ENCODE measurements around the gene CDH4. TPM values are rescaled to one million over a fixed set of nuclear protein-coding genes. Genes with fewer than 3 reads are reported as not detected.

The CDH4 gene
- total RNA-seq, 1 experiment from 2014 or later = 5.3 TPM

DNA sequence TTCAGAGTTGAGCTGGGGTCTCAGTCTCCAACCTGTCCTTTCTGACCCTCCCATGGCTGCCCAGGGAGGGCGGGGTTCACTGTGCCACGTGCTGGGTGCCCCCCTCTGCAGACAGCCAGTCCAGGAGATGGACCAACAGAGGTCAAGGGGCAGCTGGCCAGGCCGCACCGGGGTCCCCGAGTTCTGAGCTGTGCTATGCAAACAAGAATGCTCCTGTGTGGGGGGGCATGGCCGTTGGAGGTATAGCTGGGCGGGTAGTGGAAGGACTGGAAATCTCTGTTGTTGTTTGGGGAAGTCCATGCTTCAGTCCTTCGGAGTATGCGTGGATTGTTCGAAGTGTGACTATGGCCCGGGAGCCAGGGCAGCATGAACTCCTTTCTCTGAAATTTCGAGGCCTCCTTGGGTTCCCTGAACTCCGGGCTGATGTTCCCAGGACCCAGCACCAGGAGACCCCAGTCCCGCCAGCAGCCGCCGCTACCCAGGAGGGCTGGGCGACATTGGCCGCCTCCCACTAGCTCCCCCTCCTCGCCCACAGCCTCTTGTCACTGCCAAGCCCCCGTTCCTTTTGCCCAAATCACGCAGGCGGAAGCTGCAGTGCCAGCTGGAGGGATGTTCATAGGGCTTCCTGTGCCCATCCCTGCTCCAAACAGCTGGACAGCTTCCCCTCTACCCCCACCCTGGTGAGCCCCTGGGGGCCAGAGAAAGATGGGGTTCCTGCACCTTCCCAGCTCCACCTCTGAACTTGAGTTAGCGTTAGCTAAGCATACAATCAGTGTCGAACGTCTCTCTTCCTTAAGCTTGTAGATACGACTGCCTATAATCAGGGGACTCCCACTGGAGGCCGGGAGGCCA, 687.0 kb downstream of the CDH4 start:
- H3K27ac Mint-ChIP-seq = no peak overlapping the region
- TF ChIP-seq ZNF219 (CRISPR knock-in tag; IDR thresholded peaks at IDR 0.05; ENCODE audit: borderline replicate concordance) (no peak), PRRX2 (CRISPR knock-in tag; IDR thresholded peaks at IDR 0.05) (no peak), MYBL2 (CRISPR knock-in tag; IDR thresholded peaks at IDR 0.05) (no peak), TP53 (CRISPR knock-in tag; IDR thresholded peaks at IDR 0.05) (no peak), JUN (CRISPR knock-in tag; IDR thresholded peaks at IDR 0.05) (no peak), ZNF671 (CRISPR knock-in tag; IDR thresholded peaks at IDR 0.05) (no peak), ATF1 (CRISPR knock-in tag; IDR thresholded peaks at IDR 0.05) (no peak), ZNF423 (CRISPR knock-in tag; IDR thresholded peaks at IDR 0.05) (no peak)
- TF ChIP-seq, protein P1, sequence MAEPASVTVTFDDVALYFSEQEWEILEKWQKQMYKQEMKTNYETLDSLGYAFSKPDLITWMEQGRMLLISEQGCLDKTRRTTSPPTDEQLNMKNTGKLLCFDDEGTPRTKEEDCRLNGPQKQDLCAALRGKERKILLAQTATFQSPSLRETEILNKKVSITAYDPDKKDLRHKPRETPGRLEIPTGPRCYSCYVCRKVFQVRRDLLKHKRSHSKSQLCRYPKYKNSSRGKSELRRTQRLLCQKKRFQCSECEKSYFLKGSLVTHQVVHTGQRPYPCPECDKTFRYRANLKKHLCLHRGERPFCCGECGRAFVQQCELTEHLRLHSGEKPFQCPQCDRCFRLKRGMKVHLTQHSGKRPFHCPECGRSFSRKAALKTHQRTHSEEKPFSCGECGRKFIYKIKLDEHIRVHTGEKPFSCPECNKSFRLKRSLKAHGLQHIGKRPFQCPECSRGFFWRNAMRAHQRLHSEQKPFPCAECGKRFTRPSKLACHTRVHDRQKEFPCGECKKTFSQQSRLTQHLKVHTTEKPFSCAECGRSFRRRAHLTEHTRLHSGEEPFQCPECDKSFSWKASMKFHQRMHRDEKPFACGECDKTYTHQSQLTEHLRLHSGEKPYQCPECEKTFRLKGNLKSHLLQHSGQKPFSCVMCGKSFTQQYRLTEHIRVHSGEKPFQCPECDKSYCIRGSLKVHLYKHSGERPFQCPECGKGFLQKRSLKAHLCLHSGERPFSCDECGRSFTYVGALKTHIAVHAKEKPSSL (CRISPR knock-in tag; conservative IDR thresholded peaks at IDR 0.05) = no peak
- TF ChIP-seq, protein P2, sequence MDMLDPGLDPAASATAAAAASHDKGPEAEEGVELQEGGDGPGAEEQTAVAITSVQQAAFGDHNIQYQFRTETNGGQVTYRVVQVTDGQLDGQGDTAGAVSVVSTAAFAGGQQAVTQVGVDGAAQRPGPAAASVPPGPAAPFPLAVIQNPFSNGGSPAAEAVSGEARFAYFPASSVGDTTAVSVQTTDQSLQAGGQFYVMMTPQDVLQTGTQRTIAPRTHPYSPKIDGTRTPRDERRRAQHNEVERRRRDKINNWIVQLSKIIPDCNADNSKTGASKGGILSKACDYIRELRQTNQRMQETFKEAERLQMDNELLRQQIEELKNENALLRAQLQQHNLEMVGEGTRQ (CRISPR knock-in tag; IDR thresholded peaks at IDR 0.05) = no peak
- TF ChIP-seq, protein P3, sequence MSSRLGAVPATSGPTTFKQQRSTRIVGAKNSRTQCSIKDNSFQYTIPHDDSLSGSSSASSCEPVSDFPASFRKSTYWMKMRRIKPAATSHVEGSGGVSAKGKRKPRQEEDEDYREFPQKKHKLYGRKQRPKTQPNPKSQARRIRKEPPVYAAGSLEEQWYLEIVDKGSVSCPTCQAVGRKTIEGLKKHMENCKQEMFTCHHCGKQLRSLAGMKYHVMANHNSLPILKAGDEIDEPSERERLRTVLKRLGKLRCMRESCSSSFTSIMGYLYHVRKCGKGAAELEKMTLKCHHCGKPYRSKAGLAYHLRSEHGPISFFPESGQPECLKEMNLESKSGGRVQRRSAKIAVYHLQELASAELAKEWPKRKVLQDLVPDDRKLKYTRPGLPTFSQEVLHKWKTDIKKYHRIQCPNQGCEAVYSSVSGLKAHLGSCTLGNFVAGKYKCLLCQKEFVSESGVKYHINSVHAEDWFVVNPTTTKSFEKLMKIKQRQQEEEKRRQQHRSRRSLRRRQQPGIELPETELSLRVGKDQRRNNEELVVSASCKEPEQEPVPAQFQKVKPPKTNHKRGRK (CRISPR knock-in tag; IDR thresholded peaks at IDR 0.05; ENCODE audit: borderline replicate concordance) = no peak
- TF ChIP-seq, protein P4, sequence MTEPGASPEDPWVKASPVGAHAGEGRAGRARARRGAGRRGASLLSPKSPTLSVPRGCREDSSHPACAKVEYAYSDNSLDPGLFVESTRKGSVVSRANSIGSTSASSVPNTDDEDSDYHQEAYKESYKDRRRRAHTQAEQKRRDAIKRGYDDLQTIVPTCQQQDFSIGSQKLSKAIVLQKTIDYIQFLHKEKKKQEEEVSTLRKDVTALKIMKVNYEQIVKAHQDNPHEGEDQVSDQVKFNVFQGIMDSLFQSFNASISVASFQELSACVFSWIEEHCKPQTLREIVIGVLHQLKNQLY (CRISPR knock-in tag; IDR thresholded peaks at IDR 0.05) = no peak
- TF ChIP-seq, protein P5, sequence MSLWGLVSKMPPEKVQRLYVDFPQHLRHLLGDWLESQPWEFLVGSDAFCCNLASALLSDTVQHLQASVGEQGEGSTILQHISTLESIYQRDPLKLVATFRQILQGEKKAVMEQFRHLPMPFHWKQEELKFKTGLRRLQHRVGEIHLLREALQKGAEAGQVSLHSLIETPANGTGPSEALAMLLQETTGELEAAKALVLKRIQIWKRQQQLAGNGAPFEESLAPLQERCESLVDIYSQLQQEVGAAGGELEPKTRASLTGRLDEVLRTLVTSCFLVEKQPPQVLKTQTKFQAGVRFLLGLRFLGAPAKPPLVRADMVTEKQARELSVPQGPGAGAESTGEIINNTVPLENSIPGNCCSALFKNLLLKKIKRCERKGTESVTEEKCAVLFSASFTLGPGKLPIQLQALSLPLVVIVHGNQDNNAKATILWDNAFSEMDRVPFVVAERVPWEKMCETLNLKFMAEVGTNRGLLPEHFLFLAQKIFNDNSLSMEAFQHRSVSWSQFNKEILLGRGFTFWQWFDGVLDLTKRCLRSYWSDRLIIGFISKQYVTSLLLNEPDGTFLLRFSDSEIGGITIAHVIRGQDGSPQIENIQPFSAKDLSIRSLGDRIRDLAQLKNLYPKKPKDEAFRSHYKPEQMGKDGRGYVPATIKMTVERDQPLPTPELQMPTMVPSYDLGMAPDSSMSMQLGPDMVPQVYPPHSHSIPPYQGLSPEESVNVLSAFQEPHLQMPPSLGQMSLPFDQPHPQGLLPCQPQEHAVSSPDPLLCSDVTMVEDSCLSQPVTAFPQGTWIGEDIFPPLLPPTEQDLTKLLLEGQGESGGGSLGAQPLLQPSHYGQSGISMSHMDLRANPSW (CRISPR knock-in tag; conservative IDR thresholded peaks at IDR 0.05; ENCODE audit: low read depth) = no peak
- TF ChIP-seq, protein P6, sequence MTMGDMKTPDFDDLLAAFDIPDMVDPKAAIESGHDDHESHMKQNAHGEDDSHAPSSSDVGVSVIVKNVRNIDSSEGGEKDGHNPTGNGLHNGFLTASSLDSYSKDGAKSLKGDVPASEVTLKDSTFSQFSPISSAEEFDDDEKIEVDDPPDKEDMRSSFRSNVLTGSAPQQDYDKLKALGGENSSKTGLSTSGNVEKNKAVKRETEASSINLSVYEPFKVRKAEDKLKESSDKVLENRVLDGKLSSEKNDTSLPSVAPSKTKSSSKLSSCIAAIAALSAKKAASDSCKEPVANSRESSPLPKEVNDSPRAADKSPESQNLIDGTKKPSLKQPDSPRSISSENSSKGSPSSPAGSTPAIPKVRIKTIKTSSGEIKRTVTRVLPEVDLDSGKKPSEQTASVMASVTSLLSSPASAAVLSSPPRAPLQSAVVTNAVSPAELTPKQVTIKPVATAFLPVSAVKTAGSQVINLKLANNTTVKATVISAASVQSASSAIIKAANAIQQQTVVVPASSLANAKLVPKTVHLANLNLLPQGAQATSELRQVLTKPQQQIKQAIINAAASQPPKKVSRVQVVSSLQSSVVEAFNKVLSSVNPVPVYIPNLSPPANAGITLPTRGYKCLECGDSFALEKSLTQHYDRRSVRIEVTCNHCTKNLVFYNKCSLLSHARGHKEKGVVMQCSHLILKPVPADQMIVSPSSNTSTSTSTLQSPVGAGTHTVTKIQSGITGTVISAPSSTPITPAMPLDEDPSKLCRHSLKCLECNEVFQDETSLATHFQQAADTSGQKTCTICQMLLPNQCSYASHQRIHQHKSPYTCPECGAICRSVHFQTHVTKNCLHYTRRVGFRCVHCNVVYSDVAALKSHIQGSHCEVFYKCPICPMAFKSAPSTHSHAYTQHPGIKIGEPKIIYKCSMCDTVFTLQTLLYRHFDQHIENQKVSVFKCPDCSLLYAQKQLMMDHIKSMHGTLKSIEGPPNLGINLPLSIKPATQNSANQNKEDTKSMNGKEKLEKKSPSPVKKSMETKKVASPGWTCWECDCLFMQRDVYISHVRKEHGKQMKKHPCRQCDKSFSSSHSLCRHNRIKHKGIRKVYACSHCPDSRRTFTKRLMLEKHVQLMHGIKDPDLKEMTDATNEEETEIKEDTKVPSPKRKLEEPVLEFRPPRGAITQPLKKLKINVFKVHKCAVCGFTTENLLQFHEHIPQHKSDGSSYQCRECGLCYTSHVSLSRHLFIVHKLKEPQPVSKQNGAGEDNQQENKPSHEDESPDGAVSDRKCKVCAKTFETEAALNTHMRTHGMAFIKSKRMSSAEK (CRISPR knock-in tag; IDR thresholded peaks at IDR 0.05; ENCODE audit: borderline replicate concordance) = no peak
- H3K9me3 Mint-ChIP-seq = no peaks in the 10 kb centered on the region
- peak; percentile 8 for DNase-seq (ENCODE audit: low spot score)
- H3K36me3 Mint-ChIP-seq = no peaks in the 10 kb centered on the region
- CTCF ChIA-PET = no interaction called here
- H3K27me3 Mint-ChIP-seq (ENCODE audit: low read depth) = no peaks in the 10 kb centered on the region
- POLR2A ChIA-PET = no interaction called here
- no peak for ATAC-seq
- peaks cover 14% of the 10 kb centered on the region for H3K4me1 Mint-ChIP-seq
- no peak overlapping the region for H3K4me3 Mint-ChIP-seq
